K562 (cell line): ENCODE results near the gene ZNF316. TPM values are rescaled to one million over a fixed set of nuclear protein-coding genes. Genes with fewer than 3 reads are reported as not detected.
A peak's percentile ranks its signal among the peaks of the same experiment; 100 is the strongest.

ENCODE experiments used
- ADNP ChIP-seq: fragments of 200-800 bp; sonication (Bioruptor generic); IDR thresholded peaks from 2 replicates; pipeline ENCODE4 v1.6.1; 2016; ENCODE audit warnings: missing genetic modification characterization, missing compliant biosample characterization
- CBX8 ChIP-seq: fragments of 200-600 bp; sonication (generic); IDR thresholded peaks from 2 replicates; pipeline ENCODE4 v1.6.1; 2012; ENCODE audit warnings: borderline replicate concordance, mixed run types, low read depth, mild to moderate bottlenecking, moderate library complexity, mixed read lengths, low read length, control low read depth, inconsistent platforms; ENCODE audit not compliant: poor library complexity, severe bottlenecking; ENCODE audit errors: extremely low read depth
- E2F8 ChIP-seq: fragments of 450-650 bp; IDR thresholded peaks from 2 replicates; pipeline ENCODE4 v1.7.1; 2018; ENCODE audit warnings: mild to moderate bottlenecking, low read depth; ENCODE audit not compliant: partially characterized antibody
- FOXJ2 ChIP-seq: fragments of 200-800 bp; sonication (Bioruptor generic); IDR thresholded peaks from 2 replicates; pipeline ENCODE4 v1.6.1; 2016; ENCODE audit warnings: missing genetic modification characterization, missing compliant biosample characterization
- FOXK1 ChIP-seq: sonication (generic); formaldehyde crosslinking; IDR thresholded peaks from 2 replicates; pipeline ENCODE4 v1.8.0; 2022; ENCODE audit warnings: missing genetic modification reagents, mild to moderate bottlenecking, borderline replicate concordance
- FOXK2 ChIP-seq, 2 experiments: fragments of 450-650 bp; IDR thresholded peaks in 1 of 2; conservative IDR thresholded peaks in 1 of 2; 2 replicates each; pipeline ENCODE4 v1.6.1; 2016; ENCODE audit warnings: low read depth in 2 of 2, mild to moderate bottlenecking in 1 of 2
- KDM4B ChIP-seq, 2 experiments: fragments of 450-650 bp in 1 of 2; sonication (generic) in 1 of 2; IDR thresholded peaks; 2 replicates each; pipeline ENCODE4 v1.6.1; 2016 to 2017; ENCODE audit warnings: borderline replicate concordance in 2 of 2, antibody characterized with exemption in 1 of 2, low read depth in 1 of 2, mild to moderate bottlenecking in 1 of 2
- PML ChIP-seq: IDR thresholded peaks from 2 replicates; pipeline ENCODE4 v1.6.1; 2012; ENCODE audit warnings: low read length, inconsistent platforms
- POLR2G ChIP-seq: fragments of 200-400 bp; formaldehyde crosslinking; IDR thresholded peaks from 2 replicates; pipeline ENCODE4 v1.6.1; 2017; ENCODE audit warnings: low read depth, mild to moderate bottlenecking, antibody characterized with exemption, low read length, moderate library complexity
- SIRT6 ChIP-seq: IDR thresholded peaks from one replicate; pipeline ENCODE4 v1.6.1; 2012; ENCODE audit warnings: low read depth, mild to moderate bottlenecking, control low read depth, inconsistent platforms, low read length, moderate library complexity
- ZC3H11A ChIP-seq: IDR thresholded peaks from 2 replicates; pipeline ENCODE4 v1.6.1; 2012; ENCODE audit warnings: low read depth, low read length, improper control_type of control experiment
- ZNF224 ChIP-seq: sonication (generic); formaldehyde crosslinking; IDR thresholded peaks from 2 replicates; pipeline ENCODE4 v1.8.0; 2022; ENCODE audit warnings: mild to moderate bottlenecking, missing genetic modification reagents
- ZNF282 ChIP-seq: sonication (generic); formaldehyde crosslinking; IDR thresholded peaks from 2 replicates; pipeline ENCODE4 v1.8.1; 2023; ENCODE audit warnings: missing genetic modification reagents
- ZNF407 ChIP-seq: fragments of 450-650 bp; IDR thresholded peaks from 2 replicates; pipeline ENCODE4 v1.6.1; 2016; ENCODE audit warnings: low read depth
- ZNF449 ChIP-seq: fragments of 250-450 bp; sonication (Bioruptor Pico); IDR thresholded peaks from 2 replicates; pipeline ENCODE4 v1.8.0; 2022; ENCODE audit warnings: moderate library complexity, mild to moderate bottlenecking, inconsistent platforms
- polyA plus RNA-seq, 8 experiments: library from polyadenylated mRNA; depleted of rRNA in 4 of 8; stranded (reverse) in 5 of 8; unstranded in 3 of 8; fragments of >200 nt; fragmentation: Nextera tagmentation in 2 of 8; fragmentation: Illumina TruSeq in 1 of 8; extraction: Ambion mirVana in 2 of 8; extraction: Trizol in 1 of 8; gene quantifications; 2 replicates each; pipeline versions ENCODE4 v1.2.1 to v1.2.3, GENCODE V29; 2011 to 2014; ENCODE audit warnings: inconsistent platforms in 1 of 8, missing spikeins in 1 of 8
- total RNA-seq, 7 experiments: library from RNA; depleted of rRNA in 6 of 7; stranded (reverse); fragments of >200 nt in 6 of 7; fragmentation: Illumina TruSeq in 2 of 7; extraction: Trizol in 2 of 7; gene quantifications; 2 replicates each; pipeline versions ENCODE4 v1.2.1 to v1.2.3, GENCODE V29; 2011 to 2021; ENCODE audit warnings: low replicate concordance in 1 of 7

Gene ZNF316
- total and polyA plus RNA-seq, 9 of the 15 experiments (the other 6 are each of a cell fraction or from before 2014, with no cell fraction given): 0.10 to 34.0 (median 8.6) TPM

GRCh38 chr7:6637544-6638229 lies 569 bp downstream of the ZNF316 start (continued):
- TF ChIP-seq ZNF407: no peak
- TF ChIP-seq FOXK1 (CRISPR knock-in tag): no peak
- no peak for TF ChIP-seq ZNF224 (CRISPR knock-in tag)
- no peak for TF ChIP-seq CBX8
- TF ChIP-seq PML: no peak; the same call in 1 of the 2 replicates
- no peak for TF ChIP-seq ZNF282
- TF ChIP-seq E2F8: no peak
- TF ChIP-seq ADNP (tag): no peak
- no peak for TF ChIP-seq FOXJ2
- no peak for TF ChIP-seq ZNF449 (CRISPR knock-in tag)
- TF ChIP-seq FOXK2 (conservative IDR thresholded peaks at IDR 0.05 in 1 of 2, IDR thresholded peaks at IDR 0.05 in 1 of 2; ENCODE audit: low read depth in 2 of 2): no peak
- no peak for TF ChIP-seq SIRT6
- peak; percentile 58; the same call in 1 of the 2 replicates for TF ChIP-seq POLR2G
- TF ChIP-seq ZC3H11A: no peak
- TF ChIP-seq KDM4B (IDR thresholded peaks at IDR 0.05; ENCODE audit: borderline replicate concordance in 2 of 2, low read depth in 1 of 2): no peak
